Mammary epithelial cell (primary cell): ENCODE measurements around the gene PRTFDC1.

ENCODE experiments used
- EZH2 ChIP-seq: IDR thresholded peaks from 2 replicates; pipeline ENCODE4 v1.6.1; 2012; ENCODE audit warnings: low read length, inconsistent platforms, borderline replicate concordance
- TF ChIP-seq, protein P1 (sequence below), 2 donors: IDR thresholded peaks in 1 of 2; conservative IDR thresholded peaks in 1 of 2; 2 replicates each; pipeline ENCODE4 v1.5.1; 2011 to 2012; ENCODE audit warnings: inconsistent platforms in 2 of 2, low read length in 2 of 2, mild to moderate bottlenecking in 2 of 2, control low read depth in 1 of 2, low read depth in 1 of 2; ENCODE audit not compliant: insufficient read depth in 1 of 2; ENCODE audit errors: extremely low read depth in 1 of 2

GRCh38 chr10:24884793-24885192, 67.6 kb downstream of the PRTFDC1 start:
- TF ChIP-seq, protein P1, sequence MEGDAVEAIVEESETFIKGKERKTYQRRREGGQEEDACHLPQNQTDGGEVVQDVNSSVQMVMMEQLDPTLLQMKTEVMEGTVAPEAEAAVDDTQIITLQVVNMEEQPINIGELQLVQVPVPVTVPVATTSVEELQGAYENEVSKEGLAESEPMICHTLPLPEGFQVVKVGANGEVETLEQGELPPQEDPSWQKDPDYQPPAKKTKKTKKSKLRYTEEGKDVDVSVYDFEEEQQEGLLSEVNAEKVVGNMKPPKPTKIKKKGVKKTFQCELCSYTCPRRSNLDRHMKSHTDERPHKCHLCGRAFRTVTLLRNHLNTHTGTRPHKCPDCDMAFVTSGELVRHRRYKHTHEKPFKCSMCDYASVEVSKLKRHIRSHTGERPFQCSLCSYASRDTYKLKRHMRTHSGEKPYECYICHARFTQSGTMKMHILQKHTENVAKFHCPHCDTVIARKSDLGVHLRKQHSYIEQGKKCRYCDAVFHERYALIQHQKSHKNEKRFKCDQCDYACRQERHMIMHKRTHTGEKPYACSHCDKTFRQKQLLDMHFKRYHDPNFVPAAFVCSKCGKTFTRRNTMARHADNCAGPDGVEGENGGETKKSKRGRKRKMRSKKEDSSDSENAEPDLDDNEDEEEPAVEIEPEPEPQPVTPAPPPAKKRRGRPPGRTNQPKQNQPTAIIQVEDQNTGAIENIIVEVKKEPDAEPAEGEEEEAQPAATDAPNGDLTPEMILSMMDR (conservative IDR thresholded peaks at IDR 0.05 in 1 of 2, IDR thresholded peaks at IDR 0.05 in 1 of 2; ENCODE audit: extremely low read depth in 1 of 2, insufficient read depth in 1 of 2, low read depth in 1 of 2, low read length in 2 of 2) = no peak
- TF ChIP-seq EZH2 = no peak
